Measurements from ENCODE around the gene VPS8.

GRCh38 chr3:184896336-184896735 lies 84.4 kb downstream of the VPS8 start:
- TF ChIP-seq BRCA1 (CRISPR knock-in tag; IDR thresholded peaks at IDR 0.05) = no peak
- no peak for TF ChIP-seq FOXK1 (CRISPR knock-in tag; IDR thresholded peaks at IDR 0.05; ENCODE audit: borderline replicate concordance, low read depth)
- TF ChIP-seq STAT6 (CRISPR knock-in tag; IDR thresholded peaks at IDR 0.05; ENCODE audit: borderline replicate concordance) = no peak
- no peak for TF ChIP-seq CREM (IDR thresholded peaks at IDR 0.05)
- no peak for TF ChIP-seq CREM (CRISPR knock-in tag; IDR thresholded peaks at IDR 0.05)

Measured in HepG2 (cell line).